Tibial artery (tissue), 4 donors: ENCODE data around the gene CKS1B.

Source experiments
- DNase-seq, 2 donors: peaks; one replicate each; pipeline ENCODE4 v3.0.0-alpha.2; 2019
- H3K27ac ChIP-seq, 2 donors: fragments of 200-600 bp; sonication (generic) in 1 of 2; 1 replicate in 1 of 2; 2 replicates in 1 of 2; pipeline ENCODE4 v1.5.1; 2018 to 2019; ENCODE audit warnings: mild to moderate bottlenecking in 1 of 2
- H3K27me3 ChIP-seq, 2 donors: fragments of 200-600 bp; sonication (generic) in 1 of 2; one replicate each; pipeline versions ENCODE4 v1.5.1 to v1.6.0; 2016 to 2019
- H3K36me3 ChIP-seq, 3 donors: fragments of 200-600 bp; sonication (generic) in 2 of 3; one replicate each; pipeline ENCODE4 v1.5.1; 2016 to 2019; ENCODE audit warnings: mild to moderate bottlenecking in 2 of 3
- H3K4me1 ChIP-seq, 4 donors: fragments of 200-600 bp; sonication (generic) in 2 of 4; 1 replicate in 3 of 4; 2 replicates in 1 of 4; pipeline ENCODE4 v1.5.1; 2016 to 2019
- H3K4me3 ChIP-seq, 2 donors: fragments of 200-600 bp; sonication (generic) in 1 of 2; 1 replicate in 1 of 2; 2 replicates in 1 of 2; pipeline ENCODE4 v1.5.1; 2018 to 2019; ENCODE audit warnings: mild to moderate bottlenecking in 2 of 2
- H3K9me3 ChIP-seq, 3 donors: fragments of 200-600 bp; sonication (generic) in 1 of 3; one replicate each; pipeline ENCODE4 v1.5.1; 2016 to 2019
- CTCF ChIP-seq, 2 experiments: fragments of 200-600 bp in 1 of 2; fragments of 450-650 bp in 1 of 2; IDR thresholded peaks; one replicate each; pipeline ENCODE4 v1.5.1; 2017 to 2019; ENCODE audit warnings: antibody characterized with exemption in 2 of 2, mild to moderate bottlenecking in 1 of 2, moderate library complexity in 1 of 2
- intact Hi-C: fragments of 100-400 bp; cut with DNase I; formaldehyde crosslinking; loops from one replicate; pipeline ENCODE4 v1.15.0; 2023; ENCODE audit warnings: low total_unique reads

CKS1B gene

GRCh38 chr1:154955718-154956543 is 18.6 kb upstream of the CKS1B start, which contains the start of gene PBXIP1:
TSS of gene PBXIP1 (minus strand) at chr1:154956099. CDS start at chr1:154953721, 2,378 bp downstream.
- Histone ChIP-seq H3K27ac (peak within 1 kb of the TSS; percentile 82 to 83), H3K36me3 (peaks cover 0 to 29% (median 18%) of the 10 kb centered on the region in 3 donors), H3K4me1 (peaks cover 7 to 69% (median 56%) of the 10 kb centered on the region in 4 donors), H3K27me3 (no peaks in the 10 kb centered on the region), H3K4me3 (peak within 1 kb of the TSS; percentile 55 to 61), H3K9me3 (no peaks in the 10 kb centered on the region)
- peak; percentile 27 to 38 for TF ChIP-seq CTCF (IDR thresholded peaks at IDR 0.05)
- intact Hi-C loops = no loop called here
- peak; percentile 85 to 90 for DNase-seq

- H3K4me3 ChIP-seq = peak overlapping the region; percentile 55 to 61
- DNase-seq = peak in 1 of 2 donors; percentile 86
Observed at GRCh38 chr1:154956544-154956941, 17.9 kb upstream of the CKS1B start.

GRCh38 chr1:154957091-154957657 is 17.3 kb upstream of the CKS1B start:
- DNase-seq = no peak
- H3K27ac ChIP-seq = peak overlapping the region; percentile 82 to 83
- H3K4me3 ChIP-seq = no peak overlapping the region
- intact Hi-C loops = no loop called here
- no peaks in the 10 kb centered on the region for H3K27me3 ChIP-seq
- peaks cover 7 to 66% (median 56%) of the 10 kb centered on the region in 4 donors for H3K4me1 ChIP-seq
- TF ChIP-seq CTCF (IDR thresholded peaks at IDR 0.05) = no peak
- H3K9me3 ChIP-seq = no peaks in the 10 kb centered on the region
- peaks cover 0 to 19% (median 14%) of the 10 kb centered on the region in 3 donors for H3K36me3 ChIP-seq

More at GRCh38 chr1:154956544-154956941, 17.9 kb upstream of the CKS1B start:
- Histone ChIP-seq H3K27me3 (no peaks in the 10 kb centered on the region), H3K9me3 (no peaks in the 10 kb centered on the region), H3K4me1 (peaks cover 7 to 70% (median 57%) of the 10 kb centered on the region in 4 donors), H3K36me3 (peaks cover 0 to 23% (median 14%) of the 10 kb centered on the region in 3 donors), H3K27ac (peak overlapping the region; percentile 82 to 83)
- TF ChIP-seq CTCF (IDR thresholded peaks at IDR 0.05) = no peak
- intact Hi-C loops = no loop called here

GRCh38 chr1:154958036-154958435 is 16.4 kb upstream of the CKS1B start:
- H3K27ac ChIP-seq = no peak overlapping the region
- H3K4me1 ChIP-seq = peaks cover 7 to 68% (median 56%) of the 10 kb centered on the region in 4 donors
- peaks cover 0 to 22% (median 16%) of the 10 kb centered on the region in 3 donors for H3K36me3 ChIP-seq
- no peak overlapping the region for H3K4me3 ChIP-seq
- no peaks in the 10 kb centered on the region for H3K9me3 ChIP-seq
- DNase-seq = no peak
- intact Hi-C loops = no loop called here
- H3K27me3 ChIP-seq = no peaks in the 10 kb centered on the region
- no peak for TF ChIP-seq CTCF (IDR thresholded peaks at IDR 0.05)

- no peaks in the 10 kb centered on the region for H3K9me3 ChIP-seq
- no peak for TF ChIP-seq CTCF (IDR thresholded peaks at IDR 0.05)
- intact Hi-C loops = no loop called here
- no peak for DNase-seq
- H3K27ac ChIP-seq = no peak overlapping the region
- peaks cover 0 to 30% (median 24%) of the 10 kb centered on the region in 3 donors for H3K36me3 ChIP-seq
- H3K27me3 ChIP-seq = no peaks in the 10 kb centered on the region
- H3K4me3 ChIP-seq = no peak overlapping the region
- peaks cover 4 to 67% (median 49%) of the 10 kb centered on the region in 4 donors for H3K4me1 ChIP-seq
Observed at GRCh38 chr1:154958681-154959425, 15.6 kb upstream of the CKS1B start.
